Measurements from ENCODE around the gene CFAP100.

CFAP100 gene

GRCh38 chr3:126459111-126459762 is 64.5 kb downstream of the CFAP100 start (continued):
- TF ChIP-seq, protein P1, sequence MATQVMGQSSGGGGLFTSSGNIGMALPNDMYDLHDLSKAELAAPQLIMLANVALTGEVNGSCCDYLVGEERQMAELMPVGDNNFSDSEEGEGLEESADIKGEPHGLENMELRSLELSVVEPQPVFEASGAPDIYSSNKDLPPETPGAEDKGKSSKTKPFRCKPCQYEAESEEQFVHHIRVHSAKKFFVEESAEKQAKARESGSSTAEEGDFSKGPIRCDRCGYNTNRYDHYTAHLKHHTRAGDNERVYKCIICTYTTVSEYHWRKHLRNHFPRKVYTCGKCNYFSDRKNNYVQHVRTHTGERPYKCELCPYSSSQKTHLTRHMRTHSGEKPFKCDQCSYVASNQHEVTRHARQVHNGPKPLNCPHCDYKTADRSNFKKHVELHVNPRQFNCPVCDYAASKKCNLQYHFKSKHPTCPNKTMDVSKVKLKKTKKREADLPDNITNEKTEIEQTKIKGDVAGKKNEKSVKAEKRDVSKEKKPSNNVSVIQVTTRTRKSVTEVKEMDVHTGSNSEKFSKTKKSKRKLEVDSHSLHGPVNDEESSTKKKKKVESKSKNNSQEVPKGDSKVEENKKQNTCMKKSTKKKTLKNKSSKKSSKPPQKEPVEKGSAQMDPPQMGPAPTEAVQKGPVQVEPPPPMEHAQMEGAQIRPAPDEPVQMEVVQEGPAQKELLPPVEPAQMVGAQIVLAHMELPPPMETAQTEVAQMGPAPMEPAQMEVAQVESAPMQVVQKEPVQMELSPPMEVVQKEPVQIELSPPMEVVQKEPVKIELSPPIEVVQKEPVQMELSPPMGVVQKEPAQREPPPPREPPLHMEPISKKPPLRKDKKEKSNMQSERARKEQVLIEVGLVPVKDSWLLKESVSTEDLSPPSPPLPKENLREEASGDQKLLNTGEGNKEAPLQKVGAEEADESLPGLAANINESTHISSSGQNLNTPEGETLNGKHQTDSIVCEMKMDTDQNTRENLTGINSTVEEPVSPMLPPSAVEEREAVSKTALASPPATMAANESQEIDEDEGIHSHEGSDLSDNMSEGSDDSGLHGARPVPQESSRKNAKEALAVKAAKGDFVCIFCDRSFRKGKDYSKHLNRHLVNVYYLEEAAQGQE (tag by site-specific recombination; IDR thresholded peaks at IDR 0.05) = no peak
- TF ChIP-seq ZNF24 (tag by site-specific recombination; IDR thresholded peaks at IDR 0.05) (no peak), KLF17 (tag by site-specific recombination; IDR thresholded peaks at IDR 0.05) (no peak), ZNF791 (tag by site-specific recombination; IDR thresholded peaks at IDR 0.05) (no peak), ZNF341 (tag by site-specific recombination; IDR thresholded peaks at IDR 0.05; ENCODE audit: low read depth) (no peak), ZSCAN23 (tag by site-specific recombination; IDR thresholded peaks at IDR 0.05) (no peak), KLF8 (tag by site-specific recombination; IDR thresholded peaks at IDR 0.05) (no peak), GLI4 (tag by site-specific recombination; IDR thresholded peaks at IDR 0.05) (no peak), EGR2 (tag by site-specific recombination; IDR thresholded peaks at IDR 0.05; ENCODE audit: low read depth) (no peak)
- TF ChIP-seq, protein P2, sequence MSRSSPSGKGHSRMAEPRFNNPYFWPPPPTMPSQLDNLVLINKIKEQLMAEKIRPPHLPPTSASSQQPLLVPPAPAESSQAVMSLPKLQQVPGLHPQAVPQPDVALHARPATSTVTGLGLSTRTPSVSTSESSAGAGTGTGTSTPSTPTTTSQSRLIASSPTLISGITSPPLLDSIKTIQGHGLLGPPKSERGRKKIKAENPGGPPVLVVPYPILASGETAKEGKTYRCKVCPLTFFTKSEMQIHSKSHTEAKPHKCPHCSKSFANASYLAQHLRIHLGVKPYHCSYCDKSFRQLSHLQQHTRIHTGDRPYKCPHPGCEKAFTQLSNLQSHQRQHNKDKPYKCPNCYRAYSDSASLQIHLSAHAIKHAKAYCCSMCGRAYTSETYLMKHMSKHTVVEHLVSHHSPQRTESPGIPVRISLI (tag by site-specific recombination; IDR thresholded peaks at IDR 0.05) = no peak

DNA sequence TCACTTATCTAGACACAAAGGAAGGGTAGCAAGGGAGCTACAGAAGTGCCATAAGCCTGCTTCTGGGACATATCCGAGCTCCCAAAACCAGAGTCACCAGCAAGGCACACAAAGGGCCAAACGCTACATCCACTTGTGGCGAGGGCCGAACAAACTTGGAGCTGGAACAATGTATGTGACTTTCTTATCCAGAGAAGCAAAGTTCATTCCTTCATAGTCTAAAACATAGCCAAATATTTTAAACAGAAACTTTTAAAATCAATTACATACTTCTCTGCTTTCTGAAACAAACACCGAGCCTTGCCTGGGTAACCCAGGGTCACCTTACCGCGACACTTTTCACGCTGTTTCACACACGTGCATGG is 65.0 kb downstream of the CFAP100 start:
- Histone ChIP-seq H3K36me3 (ENCODE audit: control insufficient read depth in 2 of 2, insufficient read depth in 1 of 2, low read length in 2 of 2) (peaks cover 5 to 93% of the 10 kb centered on the region in 2 experiments), H3K4me3 (ENCODE audit: low read depth, low read length) (no peak overlapping the region), H3K27ac (ENCODE audit: extremely low read depth, low read depth, low read length) (no peak overlapping the region), H3K9me3 (ENCODE audit: control insufficient read depth, insufficient read depth, low read depth, low read length) (no peaks in the 10 kb centered on the region), H3K4me1 (ENCODE audit: control insufficient read depth, insufficient read depth, low read length) (no peaks in the 10 kb centered on the region)
- ChIA-PET CTCF (no interaction called here), POLR2A (no interaction called here)
- TF ChIP-seq ZNF677 (tag by site-specific recombination; IDR thresholded peaks at IDR 0.05) (no peak), ZNF645 (tag by site-specific recombination; IDR thresholded peaks at IDR 0.05) (no peak), ZNF501 (tag by site-specific recombination; IDR thresholded peaks at IDR 0.05) (no peak), ZNF292 (tag by site-specific recombination; IDR thresholded peaks at IDR 0.05; ENCODE audit: borderline replicate concordance, low read depth) (no peak), ZNF174 (tag by site-specific recombination; IDR thresholded peaks at IDR 0.05) (no peak), ZBTB7A (tag by site-specific recombination; IDR thresholded peaks at IDR 0.05; ENCODE audit: low read depth) (no peak)
- TF ChIP-seq, protein P3, sequence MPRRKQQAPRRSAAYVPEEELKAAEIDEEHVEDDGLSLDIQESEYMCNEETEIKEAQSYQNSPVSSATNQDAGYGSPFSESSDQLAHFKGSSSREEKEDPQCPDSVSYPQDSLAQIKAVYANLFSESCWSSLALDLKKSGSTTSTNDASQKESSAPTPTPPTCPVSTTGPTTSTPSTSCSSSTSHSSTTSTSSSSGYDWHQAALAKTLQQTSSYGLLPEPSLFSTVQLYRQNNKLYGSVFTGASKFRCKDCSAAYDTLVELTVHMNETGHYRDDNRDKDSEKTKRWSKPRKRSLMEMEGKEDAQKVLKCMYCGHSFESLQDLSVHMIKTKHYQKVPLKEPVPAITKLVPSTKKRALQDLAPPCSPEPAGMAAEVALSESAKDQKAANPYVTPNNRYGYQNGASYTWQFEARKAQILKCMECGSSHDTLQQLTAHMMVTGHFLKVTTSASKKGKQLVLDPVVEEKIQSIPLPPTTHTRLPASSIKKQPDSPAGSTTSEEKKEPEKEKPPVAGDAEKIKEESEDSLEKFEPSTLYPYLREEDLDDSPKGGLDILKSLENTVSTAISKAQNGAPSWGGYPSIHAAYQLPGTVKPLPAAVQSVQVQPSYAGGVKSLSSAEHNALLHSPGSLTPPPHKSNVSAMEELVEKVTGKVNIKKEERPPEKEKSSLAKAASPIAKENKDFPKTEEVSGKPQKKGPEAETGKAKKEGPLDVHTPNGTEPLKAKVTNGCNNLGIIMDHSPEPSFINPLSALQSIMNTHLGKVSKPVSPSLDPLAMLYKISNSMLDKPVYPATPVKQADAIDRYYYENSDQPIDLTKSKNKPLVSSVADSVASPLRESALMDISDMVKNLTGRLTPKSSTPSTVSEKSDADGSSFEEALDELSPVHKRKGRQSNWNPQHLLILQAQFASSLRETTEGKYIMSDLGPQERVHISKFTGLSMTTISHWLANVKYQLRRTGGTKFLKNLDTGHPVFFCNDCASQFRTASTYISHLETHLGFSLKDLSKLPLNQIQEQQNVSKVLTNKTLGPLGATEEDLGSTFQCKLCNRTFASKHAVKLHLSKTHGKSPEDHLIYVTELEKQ (tag by site-specific recombination; IDR thresholded peaks at IDR 0.05; ENCODE audit: borderline replicate concordance) = no peak
- TF ChIP-seq, protein P4, sequence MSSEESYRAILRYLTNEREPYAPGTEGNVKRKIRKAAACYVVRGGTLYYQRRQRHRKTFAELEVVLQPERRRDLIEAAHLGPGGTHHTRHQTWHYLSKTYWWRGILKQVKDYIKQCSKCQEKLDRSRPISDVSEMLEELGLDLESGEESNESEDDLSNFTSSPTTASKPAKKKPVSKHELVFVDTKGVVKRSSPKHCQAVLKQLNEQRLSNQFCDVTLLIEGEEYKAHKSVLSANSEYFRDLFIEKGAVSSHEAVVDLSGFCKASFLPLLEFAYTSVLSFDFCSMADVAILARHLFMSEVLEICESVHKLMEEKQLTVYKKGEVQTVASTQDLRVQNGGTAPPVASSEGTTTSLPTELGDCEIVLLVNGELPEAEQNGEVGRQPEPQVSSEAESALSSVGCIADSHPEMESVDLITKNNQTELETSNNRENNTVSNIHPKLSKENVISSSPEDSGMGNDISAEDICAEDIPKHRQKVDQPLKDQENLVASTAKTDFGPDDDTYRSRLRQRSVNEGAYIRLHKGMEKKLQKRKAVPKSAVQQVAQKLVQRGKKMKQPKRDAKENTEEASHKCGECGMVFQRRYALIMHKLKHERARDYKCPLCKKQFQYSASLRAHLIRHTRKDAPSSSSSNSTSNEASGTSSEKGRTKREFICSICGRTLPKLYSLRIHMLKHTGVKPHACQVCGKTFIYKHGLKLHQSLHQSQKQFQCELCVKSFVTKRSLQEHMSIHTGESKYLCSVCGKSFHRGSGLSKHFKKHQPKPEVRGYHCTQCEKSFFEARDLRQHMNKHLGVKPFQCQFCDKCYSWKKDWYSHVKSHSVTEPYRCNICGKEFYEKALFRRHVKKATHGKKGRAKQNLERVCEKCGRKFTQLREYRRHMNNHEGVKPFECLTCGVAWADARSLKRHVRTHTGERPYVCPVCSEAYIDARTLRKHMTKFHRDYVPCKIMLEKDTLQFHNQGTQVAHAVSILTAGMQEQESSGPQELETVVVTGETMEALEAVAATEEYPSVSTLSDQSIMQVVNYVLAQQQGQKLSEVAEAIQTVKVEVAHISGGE (tag by site-specific recombination; conservative IDR thresholded peaks at IDR 0.05; ENCODE audit: low read depth) = no peak
